Measurements from ENCODE around the gene RALB. TPM values are rescaled to one million over a fixed set of nuclear protein-coding genes. Genes with fewer than 3 reads are reported as not detected.
"Not testable (repeated sequence)": the region's sequence is repeated elsewhere in the genome, so short reads cannot be mapped to it uniquely, and the experiment has no call there.

The RALB gene
- total and polyA plus RNA-seq, 9 donors: 42.4 to 73.0 (median 57.2) TPM

DNA sequence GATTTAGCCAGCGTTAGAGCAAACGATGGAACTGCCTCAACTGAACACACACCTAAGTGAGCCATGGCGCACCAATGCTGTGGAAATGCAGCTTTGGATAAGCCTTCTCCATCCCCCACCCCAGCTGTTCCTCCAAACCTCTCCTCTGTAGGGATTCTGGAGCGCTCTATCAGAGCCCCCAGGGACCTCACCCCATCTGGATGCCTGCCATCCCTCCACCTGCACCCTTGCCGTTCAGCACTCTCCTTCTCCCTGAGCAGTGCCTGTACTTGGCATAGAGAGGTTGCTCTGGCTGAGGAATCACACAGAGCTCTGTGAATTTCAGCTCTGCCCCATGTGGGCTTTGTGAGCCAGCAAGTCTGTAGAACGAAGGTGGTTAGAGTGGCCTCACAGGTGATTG is 50.5 kb downstream of the RALB start:
- DNase-seq: no peak
- Histone ChIP-seq H3K27ac (ENCODE audit: low read length) (no peak overlapping the region), H3K4me1 (ENCODE audit: control insufficient read depth, insufficient read depth, low read length) (no peaks in the 10 kb centered on the region), H3K4me3 (ENCODE audit: low read length) (no peak overlapping the region), H3K27me3 (ENCODE audit: control insufficient read depth, insufficient read depth, low read length) (no peaks in the 10 kb centered on the region), H3K9me3 (replicated peaks; ENCODE audit: control insufficient read depth, low read depth, low read length) (no peaks in the 10 kb centered on the region), H3K36me3 (ENCODE audit: control insufficient read depth, insufficient read depth, low read length) (peaks cover 20% of the 10 kb centered on the region)
- 81% methylated on average over 4 of the region's 6 CpGs for WGBS (ENCODE audit: insufficient coverage)

DNA sequence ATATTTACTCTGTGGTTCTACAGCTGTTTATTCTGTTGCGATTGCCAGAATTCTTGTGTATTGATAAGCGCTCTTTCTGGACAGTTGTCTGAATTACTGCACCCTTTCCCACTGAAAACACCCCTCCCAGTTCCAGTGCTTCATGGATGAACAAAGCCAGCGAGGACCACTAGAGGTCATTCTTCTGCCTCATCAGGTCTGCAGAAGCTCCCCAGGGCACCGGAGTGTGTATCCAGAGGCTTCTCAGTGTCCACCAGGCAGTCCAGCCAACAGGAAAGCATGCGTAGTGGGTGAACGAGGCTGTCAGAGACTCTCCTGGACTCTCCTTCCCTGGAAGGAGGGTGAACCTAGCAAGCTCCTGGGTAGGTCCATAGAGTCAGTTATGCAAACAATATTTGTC is 52.6 kb downstream of the RALB start:
- Histone ChIP-seq H3K4me3 (ENCODE audit: low read length) (no peak overlapping the region), H3K27ac (ENCODE audit: low read length) (no peak overlapping the region), H3K27me3 (ENCODE audit: control insufficient read depth, insufficient read depth, low read length) (no peaks in the 10 kb centered on the region), H3K36me3 (ENCODE audit: control insufficient read depth, insufficient read depth, low read length) (peaks cover 16% of the 10 kb centered on the region), H3K4me1 (ENCODE audit: control insufficient read depth, insufficient read depth, low read length) (no peaks in the 10 kb centered on the region), H3K9me3 (replicated peaks; ENCODE audit: control insufficient read depth, low read depth, low read length) (no peaks in the 10 kb centered on the region)
- no peak for DNase-seq
- 38% methylated on average over 4 of the region's 6 CpGs for WGBS (ENCODE audit: insufficient coverage)

DNA sequence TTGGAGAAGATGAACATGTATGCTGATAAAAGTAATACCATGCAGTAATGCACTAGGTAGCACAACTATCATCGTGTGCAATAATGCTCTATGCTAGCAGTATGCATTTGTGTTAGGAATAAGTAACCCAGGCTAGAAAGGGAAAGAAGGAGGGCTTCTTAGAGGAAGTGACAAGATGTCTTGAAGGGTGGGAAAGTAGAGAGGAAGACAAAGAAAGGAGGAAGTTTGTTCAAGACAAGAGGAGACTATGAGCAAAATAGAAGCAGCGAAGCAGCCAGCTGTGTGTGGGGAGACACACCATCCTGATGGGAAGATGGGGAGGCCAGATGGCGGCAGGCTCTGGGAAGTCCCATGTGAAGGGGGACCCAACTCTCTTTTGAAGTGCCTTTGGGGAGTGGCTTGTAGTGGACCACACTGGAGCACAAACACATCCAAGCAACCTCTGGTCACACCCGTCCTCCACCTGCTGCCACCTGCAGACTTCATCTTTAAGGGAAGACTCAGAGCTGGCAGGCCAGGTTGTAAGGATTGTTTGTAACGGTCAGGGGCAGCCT is 53.4 kb downstream of the RALB start:
- DNase-seq: no peak
- Histone ChIP-seq H3K27ac (ENCODE audit: low read length) (no peak overlapping the region), H3K27me3 (ENCODE audit: control insufficient read depth, insufficient read depth, low read length) (no peaks in the 10 kb centered on the region), H3K9me3 (replicated peaks; ENCODE audit: control insufficient read depth, low read depth, low read length) (no peaks in the 10 kb centered on the region), H3K4me3 (ENCODE audit: low read length) (no peak overlapping the region), H3K4me1 (ENCODE audit: control insufficient read depth, insufficient read depth, low read length) (no peaks in the 10 kb centered on the region), H3K36me3 (ENCODE audit: control insufficient read depth, insufficient read depth, low read length) (peaks cover 13% of the 10 kb centered on the region)
- 100% methylated on average over 2 of the region's 5 CpGs for WGBS (ENCODE audit: insufficient coverage)

DNA sequence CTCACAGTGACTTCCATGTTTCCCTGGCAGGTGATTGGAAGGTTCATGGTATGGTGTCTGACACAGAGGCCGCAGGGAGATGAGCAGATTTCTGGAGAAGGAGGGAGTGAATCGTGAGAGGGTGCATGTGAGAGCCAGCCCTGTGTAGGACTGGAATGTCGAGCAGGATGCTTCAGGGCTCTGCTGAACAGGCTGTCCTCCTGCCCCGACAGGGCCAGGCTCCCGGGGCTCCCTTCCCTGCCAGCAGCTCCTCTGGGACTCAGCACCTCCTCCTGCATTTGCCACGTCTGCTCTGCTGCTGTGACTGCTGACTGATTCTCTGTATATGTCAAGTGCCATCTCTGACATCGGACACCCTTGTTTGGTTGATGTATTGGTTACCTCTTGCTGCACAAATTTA is 54.8 kb downstream of the RALB start:
- DNase-seq: no peak
- H3K27me3 ChIP-seq (ENCODE audit: control insufficient read depth, insufficient read depth, low read length): no peaks in the 10 kb centered on the region
- WGBS (ENCODE audit: insufficient coverage): 59% methylated on average over 5 of the region's 7 CpGs
- no peak overlapping the region for H3K27ac ChIP-seq (ENCODE audit: low read length)
- no peaks in the 10 kb centered on the region for H3K4me1 ChIP-seq (ENCODE audit: control insufficient read depth, insufficient read depth, low read length)
- no peak overlapping the region for H3K4me3 ChIP-seq (ENCODE audit: low read length)
- H3K9me3 ChIP-seq (replicated peaks; ENCODE audit: control insufficient read depth, low read depth, low read length): no peaks in the 10 kb centered on the region
- H3K36me3 ChIP-seq (ENCODE audit: control insufficient read depth, insufficient read depth, low read length): peaks cover 11% of the 10 kb centered on the region

DNA sequence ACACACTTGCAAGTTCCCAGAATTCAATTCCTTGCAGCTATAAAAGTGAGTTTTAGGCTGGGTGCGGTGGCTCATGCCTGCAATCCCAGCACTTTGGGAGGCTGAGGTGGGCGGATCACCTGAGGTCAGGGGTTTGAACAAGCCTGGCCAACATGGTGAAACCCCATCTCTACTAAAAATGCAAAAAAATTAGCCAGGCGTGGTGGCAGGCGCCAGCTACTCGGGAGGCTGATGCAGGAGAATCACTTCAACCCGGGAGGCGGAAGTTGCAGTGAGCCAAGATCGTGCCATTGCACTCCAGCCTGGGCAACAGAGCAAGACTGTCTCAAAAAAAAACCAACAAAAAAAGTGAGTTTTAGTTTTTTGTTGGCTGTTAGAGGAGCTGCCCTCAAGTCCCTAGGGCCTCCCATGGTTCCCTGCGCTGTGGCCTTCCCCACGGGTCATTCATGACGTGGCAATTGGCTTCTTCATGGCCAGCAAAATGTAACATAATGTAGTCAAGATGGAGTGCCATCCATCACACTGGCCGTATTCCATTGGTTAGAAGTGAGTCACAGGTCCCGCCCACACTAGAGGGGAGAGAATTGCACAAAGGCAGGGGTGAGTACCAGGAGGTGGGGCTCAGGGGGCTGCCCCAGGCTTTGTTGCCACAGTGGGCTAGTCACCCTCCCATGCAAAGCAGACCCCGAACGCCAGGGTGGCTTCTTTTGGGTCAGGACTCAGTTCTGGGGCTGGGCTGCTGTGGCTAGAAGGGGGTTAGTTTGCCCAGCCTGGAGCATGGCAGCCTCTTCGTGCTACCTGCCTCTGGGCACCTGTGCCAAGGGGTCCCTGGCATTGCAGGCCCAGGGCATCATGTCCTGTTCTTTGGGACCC is 55.6 kb downstream of the RALB start:
- Histone ChIP-seq H3K36me3 (ENCODE audit: control insufficient read depth, insufficient read depth, low read length) (peaks cover 9% of the 10 kb centered on the region), H3K4me1 (ENCODE audit: control insufficient read depth, insufficient read depth, low read length) (peaks cover 6% of the 10 kb centered on the region), H3K4me3 (ENCODE audit: low read length) (no peak overlapping the region), H3K9me3 (replicated peaks; ENCODE audit: control insufficient read depth, low read depth, low read length) (no peaks in the 10 kb centered on the region), H3K27me3 (ENCODE audit: control insufficient read depth, insufficient read depth, low read length) (no peaks in the 10 kb centered on the region), H3K27ac (ENCODE audit: low read length) (no peak overlapping the region)
- WGBS (ENCODE audit: insufficient coverage): 87% methylated on average over 12 of the region's 16 CpGs
- DNase-seq: no peak

DNA sequence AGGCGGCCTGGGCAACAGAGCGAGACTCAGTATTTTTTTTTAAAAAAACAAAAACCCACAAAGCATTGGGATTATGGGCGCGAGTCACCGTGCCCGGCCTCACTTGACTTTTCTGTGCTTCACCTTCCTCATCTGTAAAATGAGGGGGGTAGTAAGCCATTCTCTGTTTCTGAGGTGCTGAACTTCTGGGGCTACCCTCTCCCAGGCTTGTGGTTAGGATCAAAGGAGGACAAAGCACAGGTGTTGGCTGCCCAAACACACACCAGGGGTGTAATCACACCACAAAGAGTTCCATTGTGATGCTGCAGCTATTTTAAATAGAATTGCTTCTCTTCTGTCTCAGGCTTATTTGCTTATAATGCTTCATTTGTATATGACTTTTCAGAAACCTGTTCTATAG is 57.5 kb downstream of the RALB start:
- no peak for DNase-seq
- WGBS (ENCODE audit: insufficient coverage): no CpG with 5 or more reads among the region's 6 CpGs

DNA sequence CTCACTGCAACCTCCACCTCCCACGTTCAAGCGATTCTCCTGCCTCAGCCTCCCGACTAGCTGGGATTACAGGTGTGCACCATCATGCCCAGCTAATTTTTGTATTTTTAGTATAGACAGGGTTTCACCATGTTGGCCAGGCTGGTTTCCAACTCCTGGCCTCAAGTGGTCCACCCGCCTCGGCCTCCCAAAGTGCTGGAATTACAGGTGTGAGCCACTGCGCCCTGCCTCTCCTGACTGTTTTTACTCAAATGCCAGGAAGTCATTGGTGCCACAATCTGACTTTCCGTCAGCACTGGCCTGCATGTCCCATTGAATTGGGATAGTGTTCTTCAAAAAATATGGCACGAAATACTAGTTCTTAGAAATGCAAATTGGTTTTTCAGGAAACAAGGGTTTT is 58.2 kb downstream of the RALB start:
- not testable (repeated sequence) for H3K27me3 ChIP-seq (ENCODE audit: control insufficient read depth, insufficient read depth, low read length); DNase-seq; H3K9me3 ChIP-seq (replicated peaks; ENCODE audit: control insufficient read depth, low read depth, low read length); H3K4me3 ChIP-seq (ENCODE audit: low read length); H3K36me3 ChIP-seq (ENCODE audit: control insufficient read depth, insufficient read depth, low read length); H3K27ac ChIP-seq (ENCODE audit: low read length)
- 90% methylated on average over 4 of the region's 8 CpGs for WGBS (ENCODE audit: insufficient coverage)
- H3K4me1 ChIP-seq (ENCODE audit: control insufficient read depth, insufficient read depth, low read length): peaks cover 18% of the 10 kb centered on the region

More for the DNA sequence above, 57.5 kb downstream of the RALB start:
- Histone ChIP-seq H3K9me3 (replicated peaks; ENCODE audit: control insufficient read depth, low read depth, low read length) (no peaks in the 10 kb centered on the region), H3K36me3 (ENCODE audit: control insufficient read depth, insufficient read depth, low read length) (peaks cover 5% of the 10 kb centered on the region), H3K4me1 (ENCODE audit: control insufficient read depth, insufficient read depth, low read length) (peaks cover 18% of the 10 kb centered on the region), H3K27ac (ENCODE audit: low read length) (no peak overlapping the region), H3K4me3 (ENCODE audit: low read length) (no peak overlapping the region), H3K27me3 (ENCODE audit: control insufficient read depth, insufficient read depth, low read length) (peaks cover 9% of the 10 kb centered on the region)

DNA sequence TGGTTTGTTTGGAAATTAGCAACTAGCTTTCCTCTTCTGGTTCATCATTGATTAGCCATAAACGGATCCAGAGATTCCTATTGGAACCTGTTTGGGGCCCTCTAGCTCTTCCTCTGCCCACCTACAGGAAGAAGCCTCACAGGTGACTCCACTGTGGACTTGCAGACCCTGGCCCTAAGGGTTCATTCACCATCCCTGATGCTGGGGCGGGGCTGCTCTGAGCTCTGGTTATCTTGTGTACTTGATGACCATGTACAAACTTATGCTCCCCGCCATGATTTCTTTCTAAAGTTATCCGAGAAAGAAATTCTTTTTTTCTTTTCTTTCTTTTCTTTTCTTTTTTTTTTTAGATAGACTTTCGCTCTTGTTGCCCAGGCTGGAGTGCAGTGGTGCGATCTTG is 59.4 kb downstream of the RALB start:
- Histone ChIP-seq H3K4me3 (ENCODE audit: low read length) (no peak overlapping the region), H3K27ac (ENCODE audit: low read length) (no peak overlapping the region), H3K27me3 (ENCODE audit: control insufficient read depth, insufficient read depth, low read length) (peaks cover 9% of the 10 kb centered on the region), H3K36me3 (ENCODE audit: control insufficient read depth, insufficient read depth, low read length) (no peaks in the 10 kb centered on the region), H3K4me1 (ENCODE audit: control insufficient read depth, insufficient read depth, low read length) (peaks cover 18% of the 10 kb centered on the region), H3K9me3 (replicated peaks; ENCODE audit: control insufficient read depth, low read depth, low read length) (no peaks in the 10 kb centered on the region)
- 100% methylated on average over 2 of the region's 6 CpGs for WGBS (ENCODE audit: insufficient coverage)
- no peak for DNase-seq

DNA sequence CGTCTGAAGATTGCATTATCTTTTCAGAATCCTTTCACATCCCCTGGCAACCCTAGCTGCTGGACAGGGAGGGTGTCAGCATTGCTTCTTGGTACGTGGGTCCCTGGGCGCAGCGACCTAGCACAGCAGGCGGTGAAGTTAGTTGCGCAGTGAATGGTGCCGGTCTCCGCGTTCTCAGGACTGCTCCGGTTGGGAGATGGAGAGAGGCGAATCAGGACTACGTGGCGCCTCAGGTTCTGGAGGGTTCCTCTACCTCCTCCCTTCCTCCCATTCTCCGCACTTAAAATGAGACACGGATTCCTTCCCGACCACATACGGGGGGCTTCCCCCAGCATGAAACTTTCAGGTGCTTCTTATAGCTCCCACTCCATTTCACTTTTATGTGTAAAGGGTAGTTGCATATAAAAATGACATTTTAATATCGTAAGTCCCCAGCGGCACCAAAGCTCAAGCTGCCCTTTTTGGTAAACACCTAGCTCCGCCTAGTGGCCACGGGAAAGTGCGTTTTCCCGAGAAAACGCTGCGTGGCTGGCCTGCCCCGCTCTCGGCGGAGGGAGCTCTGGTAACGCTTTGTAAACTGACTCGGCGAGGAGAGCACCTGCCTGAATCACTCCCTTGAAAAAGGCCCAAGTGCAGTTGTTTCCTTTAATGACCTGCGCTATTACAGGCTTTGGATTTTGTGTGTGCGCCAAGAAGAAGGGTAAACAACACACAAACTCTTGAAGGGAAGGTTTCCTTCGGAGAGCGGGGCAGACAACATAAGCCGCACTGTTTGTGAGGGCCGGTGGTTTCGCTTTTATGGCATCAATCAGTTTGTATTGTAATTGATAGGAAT is 60.4 kb downstream of the RALB start:
- Histone ChIP-seq H3K27me3 (ENCODE audit: control insufficient read depth, insufficient read depth, low read length) (peaks cover 9% of the 10 kb centered on the region), H3K27ac (ENCODE audit: low read length) (peak overlapping the region; percentile 52), H3K9me3 (replicated peaks; ENCODE audit: control insufficient read depth, low read depth, low read length) (no peaks in the 10 kb centered on the region), H3K4me3 (ENCODE audit: low read length) (peak overlapping the region; percentile 47), H3K36me3 (ENCODE audit: control insufficient read depth, insufficient read depth, low read length) (no peaks in the 10 kb centered on the region), H3K4me1 (ENCODE audit: control insufficient read depth, insufficient read depth, low read length) (peaks cover 18% of the 10 kb centered on the region)
- WGBS (ENCODE audit: insufficient coverage): 6% methylated on average over 23 of the region's 38 CpGs
- DNase-seq: peak; percentile 95

Data from muscle of leg (tissue), 11 donors.